Tibial artery (tissue), 4 donors: ENCODE results near the gene EPB41L4B.

ENCODE experiments used
- DNase-seq, 2 donors: peaks; one replicate each; pipeline ENCODE4 v3.0.0-alpha.2; 2019
- H3K27ac ChIP-seq, 2 donors: fragments of 200-600 bp; sonication (generic) in 1 of 2; 1 replicate in 1 of 2; 2 replicates in 1 of 2; pipeline ENCODE4 v1.5.1; 2018 to 2019; ENCODE audit warnings: mild to moderate bottlenecking in 1 of 2
- H3K27me3 ChIP-seq, 2 donors: fragments of 200-600 bp; sonication (generic) in 1 of 2; one replicate each; pipeline versions ENCODE4 v1.5.1 to v1.6.0; 2016 to 2019
- H3K36me3 ChIP-seq, 3 donors: fragments of 200-600 bp; sonication (generic) in 2 of 3; one replicate each; pipeline ENCODE4 v1.5.1; 2016 to 2019; ENCODE audit warnings: mild to moderate bottlenecking in 2 of 3
- H3K4me1 ChIP-seq, 4 donors: fragments of 200-600 bp; sonication (generic) in 2 of 4; 1 replicate in 3 of 4; 2 replicates in 1 of 4; pipeline ENCODE4 v1.5.1; 2016 to 2019
- H3K4me3 ChIP-seq, 2 donors: fragments of 200-600 bp; sonication (generic) in 1 of 2; 1 replicate in 1 of 2; 2 replicates in 1 of 2; pipeline ENCODE4 v1.5.1; 2018 to 2019; ENCODE audit warnings: mild to moderate bottlenecking in 2 of 2
- H3K9me3 ChIP-seq, 3 donors: fragments of 200-600 bp; sonication (generic) in 1 of 3; one replicate each; pipeline ENCODE4 v1.5.1; 2016 to 2019
- intact Hi-C: fragments of 100-400 bp; cut with DNase I; formaldehyde crosslinking; loops from one replicate; pipeline ENCODE4 v1.15.0; 2023; ENCODE audit warnings: low total_unique reads
- TF ChIP-seq, protein P1 (sequence below), 2 experiments: fragments of 200-600 bp in 1 of 2; fragments of 450-650 bp in 1 of 2; IDR thresholded peaks; one replicate each; pipeline ENCODE4 v1.5.1; 2017 to 2019; ENCODE audit warnings: antibody characterized with exemption in 2 of 2, mild to moderate bottlenecking in 1 of 2, moderate library complexity in 1 of 2

EPB41L4B gene

DNA sequence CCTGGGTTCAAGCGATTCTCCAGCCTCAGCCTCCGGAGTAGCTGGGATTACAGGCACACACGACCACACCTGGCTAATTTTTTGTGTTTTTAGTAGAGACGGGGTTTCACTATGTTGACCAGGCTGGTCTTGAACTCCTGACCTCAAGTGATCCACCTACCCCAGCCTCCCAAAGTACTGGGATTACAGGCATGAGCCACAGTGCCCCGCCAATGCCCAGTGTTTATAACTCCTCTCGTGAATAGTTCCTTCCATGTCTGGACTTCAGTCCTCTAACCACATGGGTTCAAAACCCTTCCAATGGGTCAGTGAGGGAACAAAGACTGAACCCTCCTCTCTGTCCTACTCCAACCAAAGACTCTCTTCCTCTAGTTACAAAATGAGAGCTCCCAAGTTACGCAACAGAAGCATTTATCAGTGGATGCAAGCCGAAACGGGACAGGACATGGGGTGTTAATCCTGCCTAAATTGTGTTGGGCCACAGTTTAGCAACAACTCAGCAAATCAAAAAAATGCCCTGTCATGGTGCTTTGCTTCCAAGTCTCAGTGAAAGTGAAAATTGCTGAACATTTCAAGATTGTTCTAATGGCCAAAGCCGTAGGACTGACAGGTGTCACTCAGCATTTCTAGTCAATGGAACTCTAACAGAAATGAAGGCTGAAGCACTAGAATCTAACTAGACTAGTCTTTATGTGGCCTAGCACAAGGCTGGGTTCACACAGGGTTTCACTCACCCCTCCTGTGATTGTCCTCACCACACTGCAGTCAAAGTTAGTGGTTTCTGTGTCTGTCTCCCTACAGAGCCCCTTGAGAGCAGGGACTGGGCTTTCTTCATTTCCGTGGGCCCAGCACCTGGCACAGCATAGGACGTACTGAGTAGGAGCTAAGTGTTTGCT, 197.9 kb downstream of the EPB41L4B start:
- Histone ChIP-seq H3K4me3 (no peak overlapping the region), H3K36me3 (no peaks in the 10 kb centered on the region), H3K4me1 (peaks cover 0 to 11% (median 5%) of the 10 kb centered on the region in 4 donors), H3K27ac (no peak overlapping the region), H3K27me3 (no peaks in the 10 kb centered on the region), H3K9me3 (no peaks in the 10 kb centered on the region)
- no peak for DNase-seq
- intact Hi-C loops = no loop called here
- TF ChIP-seq, protein P1, sequence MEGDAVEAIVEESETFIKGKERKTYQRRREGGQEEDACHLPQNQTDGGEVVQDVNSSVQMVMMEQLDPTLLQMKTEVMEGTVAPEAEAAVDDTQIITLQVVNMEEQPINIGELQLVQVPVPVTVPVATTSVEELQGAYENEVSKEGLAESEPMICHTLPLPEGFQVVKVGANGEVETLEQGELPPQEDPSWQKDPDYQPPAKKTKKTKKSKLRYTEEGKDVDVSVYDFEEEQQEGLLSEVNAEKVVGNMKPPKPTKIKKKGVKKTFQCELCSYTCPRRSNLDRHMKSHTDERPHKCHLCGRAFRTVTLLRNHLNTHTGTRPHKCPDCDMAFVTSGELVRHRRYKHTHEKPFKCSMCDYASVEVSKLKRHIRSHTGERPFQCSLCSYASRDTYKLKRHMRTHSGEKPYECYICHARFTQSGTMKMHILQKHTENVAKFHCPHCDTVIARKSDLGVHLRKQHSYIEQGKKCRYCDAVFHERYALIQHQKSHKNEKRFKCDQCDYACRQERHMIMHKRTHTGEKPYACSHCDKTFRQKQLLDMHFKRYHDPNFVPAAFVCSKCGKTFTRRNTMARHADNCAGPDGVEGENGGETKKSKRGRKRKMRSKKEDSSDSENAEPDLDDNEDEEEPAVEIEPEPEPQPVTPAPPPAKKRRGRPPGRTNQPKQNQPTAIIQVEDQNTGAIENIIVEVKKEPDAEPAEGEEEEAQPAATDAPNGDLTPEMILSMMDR (IDR thresholded peaks at IDR 0.05) = no peak
